Activated CD4-positive, alpha-beta T cell treated with anti-CD3 and anti-CD28 coated beads, Interleukin-2, amount 10 ng/mL, durations not matched to agents 7 days and 5 days (primary cell): ENCODE measurements around the gene KRT72. TPM values are rescaled to one million over a fixed set of nuclear protein-coding genes. Genes with fewer than 3 reads are reported as not detected.

Source experiments
- CTCF ChIA-PET: fragments of 350-600 bp; sonication (Branson Sonifier 250); formaldehyde crosslinking; loops from one replicate; lab custom pipeline; 2021; ENCODE audit warnings: antibody characterized with exemption; lab: Charles Lee
- POLR2A ChIA-PET: fragments of 350-600 bp; sonication (Branson Sonifier 250); formaldehyde crosslinking; loops from one replicate; lab custom pipeline; 2021; ENCODE audit warnings: antibody characterized with exemption; lab: Charles Lee
- DNase-seq: peaks from one replicate; pipeline ENCODE4 v3.0.0-alpha.2; 2020
- H3K27ac Mint-ChIP-seq: one replicate; pipeline ENCODE4 v1.8.0; 2021; ENCODE audit warnings: mild to moderate bottlenecking, moderate library complexity, mixed read lengths
- H3K27me3 Mint-ChIP-seq: one replicate; pipeline ENCODE4 v1.8.0; 2021; ENCODE audit warnings: mixed read lengths
- H3K36me3 Mint-ChIP-seq: one replicate; pipeline ENCODE4 v1.8.0; 2021; ENCODE audit warnings: low read depth, mixed read lengths
- H3K4me1 Mint-ChIP-seq: one replicate; pipeline ENCODE4 v1.8.0; 2021; ENCODE audit warnings: mixed read lengths
- H3K4me3 Mint-ChIP-seq: one replicate; pipeline ENCODE4 v1.8.0; 2021; ENCODE audit warnings: mild to moderate bottlenecking, moderate library complexity, mixed read lengths
- H3K9me3 Mint-ChIP-seq: one replicate; pipeline ENCODE4 v1.8.0; 2021; ENCODE audit warnings: mixed read lengths
- total RNA-seq, 2 experiments: library from RNA; stranded (reverse); gene quantifications; one replicate each; pipeline ENCODE4 v1.2.3, GENCODE V29; 2021

KRT72 gene
- 10 to 100 TPM; 12.3 to 13.0 TPM for total RNA-seq

GRCh38 chr12:52600941-52601481 lies at the start of gene KRT72:
Gene KRT72, minus strand, starts transcription at chr12:52601463. Its CDS starts 11 bp downstream, at chr12:52601452.
- ChIA-PET CTCF (no interaction called here), POLR2A (no interaction called here)
- Mint-ChIP-seq H3K9me3 (peaks cover 5% of the 10 kb centered on the region), H3K4me1 (peaks cover 36% of the 10 kb centered on the region), H3K4me3 (no peak within 1 kb of the TSS), H3K36me3 (peaks cover 2% of the 10 kb centered on the region), H3K27me3 (peaks cover 15% of the 10 kb centered on the region), H3K27ac (no peak within 1 kb of the TSS)
- DNase-seq = no peak

GRCh38 chr12:52650520-52651081 lies 49.3 kb upstream of the KRT72 start:
- POLR2A ChIA-PET = no interaction called here
- Mint-ChIP-seq H3K4me3 (no peak overlapping the region), H3K9me3 (peaks cover 3% of the 10 kb centered on the region), H3K36me3 (peaks cover 12% of the 10 kb centered on the region), H3K27me3 (peaks cover 14% of the 10 kb centered on the region), H3K27ac (no peak overlapping the region), H3K4me1 (peaks cover 58% of the 10 kb centered on the region)
- CTCF ChIA-PET = interaction anchor here (1.1 kb wide), 1 partner anchor 15 kb away, joined by 3 read pairs; no protein-coding TSS in a partner anchor
- no peak for DNase-seq

- CTCF ChIA-PET = interaction anchor here (1.4 kb wide), 1 partner anchor 15 kb away, joined by 7 read pairs; no protein-coding TSS in a partner anchor
Observed at GRCh38 chr12:52649066-52649465, 47.8 kb upstream of the KRT72 start.

GRCh38 chr12:52648012-52648550 lies 46.8 kb upstream of the KRT72 start:
- no peak overlapping the region for H3K4me3 Mint-ChIP-seq
- no peak for DNase-seq
- POLR2A ChIA-PET = no interaction called here
- H3K36me3 Mint-ChIP-seq = peaks cover 27% of the 10 kb centered on the region
- H3K27ac Mint-ChIP-seq = peak overlapping the region; percentile 10
- H3K4me1 Mint-ChIP-seq = peaks cover 74% of the 10 kb centered on the region
- H3K9me3 Mint-ChIP-seq = peaks cover 16% of the 10 kb centered on the region
- H3K27me3 Mint-ChIP-seq = peaks cover 3% of the 10 kb centered on the region
- CTCF ChIA-PET = interaction anchor here (0.9 to 1.4 kb wide), 2 partner anchors 15 to 16 kb away, joined by 3 to 7 read pairs; no protein-coding TSS in a partner anchor

More at GRCh38 chr12:52649066-52649465, 47.8 kb upstream of the KRT72 start:
- DNase-seq = no peak
- Mint-ChIP-seq H3K9me3 (peaks cover 16% of the 10 kb centered on the region), H3K27ac (peak overlapping the region; percentile 57), H3K4me1 (peaks cover 73% of the 10 kb centered on the region), H3K4me3 (no peak overlapping the region), H3K27me3 (peaks cover 9% of the 10 kb centered on the region), H3K36me3 (peaks cover 26% of the 10 kb centered on the region)
- POLR2A ChIA-PET = no interaction called here

GRCh38 chr12:52647601-52648000 lies 46.3 kb upstream of the KRT72 start:
- ChIA-PET POLR2A (no interaction called here), CTCF (interaction anchor here (0.9 kb wide), 1 partner anchor 14 kb away, joined by 3 read pairs; no protein-coding TSS in a partner anchor)
- Mint-ChIP-seq H3K27me3 (peaks cover under 1% of the 10 kb centered on the region), H3K9me3 (peaks cover 16% of the 10 kb centered on the region), H3K4me1 (peaks cover 76% of the 10 kb centered on the region), H3K27ac (peak overlapping the region; percentile 100), H3K36me3 (peaks cover 26% of the 10 kb centered on the region), H3K4me3 (no peak overlapping the region)
- DNase-seq = no peak

- Mint-ChIP-seq H3K9me3 (peaks cover 13% of the 10 kb centered on the region), H3K4me1 (peaks cover 85% of the 10 kb centered on the region), H3K36me3 (peaks cover 22% of the 10 kb centered on the region), H3K27ac (peak overlapping the region; percentile 100), H3K4me3 (no peak overlapping the region), H3K27me3 (no peaks in the 10 kb centered on the region)
- ChIA-PET POLR2A (no interaction called here), CTCF (no interaction called here)
- DNase-seq = no peak
Observed at GRCh38 chr12:52646613-52647012, 45.4 kb upstream of the KRT72 start.

- peaks cover 22% of the 10 kb centered on the region for H3K36me3 Mint-ChIP-seq
- peaks cover 13% of the 10 kb centered on the region for H3K9me3 Mint-ChIP-seq
- H3K27ac Mint-ChIP-seq = peak overlapping the region; percentile 100
- ChIA-PET POLR2A (no interaction called here), CTCF (no interaction called here)
- no peaks in the 10 kb centered on the region for H3K27me3 Mint-ChIP-seq
- peak overlapping the region; percentile 53 for H3K4me3 Mint-ChIP-seq
- no peak for DNase-seq
- peaks cover 87% of the 10 kb centered on the region for H3K4me1 Mint-ChIP-seq
Observed at GRCh38 chr12:52645982-52646381, 44.7 kb upstream of the KRT72 start.

- CTCF ChIA-PET = interaction anchor here (1.0 kb wide), 1 partner anchor 14 kb away, joined by 4 read pairs; no protein-coding TSS in a partner anchor
- peak overlapping the region; percentile 100 for H3K27ac Mint-ChIP-seq
- H3K4me1 Mint-ChIP-seq = peaks cover 83% of the 10 kb centered on the region
- POLR2A ChIA-PET = interaction anchor here (0.5 kb wide), 1 partner anchor 614 kb away, joined by 5 read pairs; no protein-coding TSS in a partner anchor
- peak; percentile 87 for DNase-seq
- H3K27me3 Mint-ChIP-seq = peaks cover 3% of the 10 kb centered on the region
- peak overlapping the region; percentile 53 for H3K4me3 Mint-ChIP-seq
- peaks cover 22% of the 10 kb centered on the region for H3K36me3 Mint-ChIP-seq
- peaks cover 15% of the 10 kb centered on the region for H3K9me3 Mint-ChIP-seq
Observed at GRCh38 chr12:52645120-52645761, 44.0 kb upstream of the KRT72 start.

GRCh38 chr12:52644078-52644415 lies 42.8 kb upstream of the KRT72 start:
- H3K27ac Mint-ChIP-seq = peak overlapping the region; percentile 100
- H3K36me3 Mint-ChIP-seq = peaks cover 22% of the 10 kb centered on the region
- peaks cover 71% of the 10 kb centered on the region for H3K4me1 Mint-ChIP-seq
- ChIA-PET POLR2A (no interaction called here), CTCF (interaction anchor here (1.4 kb wide), 1 partner anchor 34 kb away, joined by 4 read pairs; no protein-coding TSS in a partner anchor)
- H3K4me3 Mint-ChIP-seq = no peak overlapping the region
- H3K27me3 Mint-ChIP-seq = peaks cover 7% of the 10 kb centered on the region
- DNase-seq = no peak
- peaks cover 19% of the 10 kb centered on the region for H3K9me3 Mint-ChIP-seq

GRCh38 chr12:52643233-52644077 lies 42.2 kb upstream of the KRT72 start:
- Mint-ChIP-seq H3K36me3 (peaks cover 22% of the 10 kb centered on the region), H3K4me3 (no peak overlapping the region), H3K27ac (peak overlapping the region; percentile 76), H3K27me3 (peaks cover 7% of the 10 kb centered on the region), H3K9me3 (peaks cover 19% of the 10 kb centered on the region), H3K4me1 (peaks cover 66% of the 10 kb centered on the region)
- ChIA-PET POLR2A (no interaction called here), CTCF (interaction anchor here (0.9 to 1.4 kb wide), 2 partner anchors 33 to 236 kb away, joined by 3 to 4 read pairs; no protein-coding TSS in a partner anchor)
- DNase-seq = no peak

GRCh38 chr12:52641468-52641867 lies 40.2 kb upstream of the KRT72 start:
- CTCF ChIA-PET = no interaction called here
- DNase-seq = no peak
- H3K9me3 Mint-ChIP-seq = peaks cover 19% of the 10 kb centered on the region
- H3K36me3 Mint-ChIP-seq = peaks cover 16% of the 10 kb centered on the region
- peaks cover 51% of the 10 kb centered on the region for H3K4me1 Mint-ChIP-seq
- no peak overlapping the region for H3K4me3 Mint-ChIP-seq
- no peak overlapping the region for H3K27ac Mint-ChIP-seq
- H3K27me3 Mint-ChIP-seq = peaks cover 9% of the 10 kb centered on the region
- POLR2A ChIA-PET = no interaction called here

GRCh38 chr12:52637299-52637698 lies 36.0 kb upstream of the KRT72 start:
- Mint-ChIP-seq H3K9me3 (peaks cover 8% of the 10 kb centered on the region), H3K27me3 (peaks cover 9% of the 10 kb centered on the region), H3K36me3 (no peaks in the 10 kb centered on the region), H3K4me1 (peaks cover 45% of the 10 kb centered on the region), H3K27ac (no peak overlapping the region), H3K4me3 (no peak overlapping the region)
- CTCF ChIA-PET = no interaction called here
- POLR2A ChIA-PET = no interaction called here
- peak; percentile 3 for DNase-seq
